Muscle of leg (tissue), 11 donors: Measurements from ENCODE around the gene MYOD1. TPM values are rescaled to one million over a fixed set of nuclear protein-coding genes. Genes with fewer than 3 reads are reported as not detected.

Experiments
- DNase-seq: peaks from one replicate; pipeline ENCODE4 v3.0.0; 2013
- H3K27ac ChIP-seq: one replicate; pipeline ENCODE4 v1.5.1; 2013; ENCODE audit warnings: mild to moderate bottlenecking, low read length, control low read depth
- H3K27me3 ChIP-seq: one replicate; pipeline ENCODE4 v1.6.1; 2013; ENCODE audit warnings: low read length; ENCODE audit not compliant: control insufficient read depth, insufficient read depth
- H3K36me3 ChIP-seq: one replicate; pipeline ENCODE4 v1.6.1; 2013; ENCODE audit warnings: low read length; ENCODE audit not compliant: control insufficient read depth, insufficient read depth
- H3K4me1 ChIP-seq: one replicate; pipeline ENCODE4 v1.6.1; 2013; ENCODE audit warnings: low read length; ENCODE audit not compliant: control insufficient read depth, insufficient read depth
- H3K4me3 ChIP-seq: one replicate; pipeline ENCODE4 v1.5.1; 2013; ENCODE audit warnings: low read length, control low read depth
- H3K9me3 ChIP-seq: replicated peaks from 2 replicates; pipeline ENCODE4 v1.6.1; 2013; ENCODE audit warnings: low read depth, low read length; ENCODE audit not compliant: control insufficient read depth
- WGBS: methylation state at CpG from one replicate; pipeline ENCODE4 v1.1.5; 2013; ENCODE audit warnings: missing lambda C conversion rate; ENCODE audit not compliant: insufficient coverage; 5-methylcytosine and 5-hydroxymethylcytosine counted together
- polyA plus RNA-seq, 8 donors: library from polyadenylated mRNA; unstranded; fragments of 120-200 nt; gene quantifications; one replicate each; pipeline versions ENCODE4 v1.2.1 to v1.2.3, GENCODE V29; 2013; ENCODE audit warnings: inconsistent platforms in 1 of 8, low replicate concordance in 1 of 8; ENCODE audit not compliant: insufficient read length in 8 of 8, insufficient read depth in 1 of 8
- total RNA-seq: library from RNA; stranded (reverse); fragments of 120-200 nt; gene quantifications from one replicate; pipeline ENCODE4 v1.2.4, GENCODE V29; 2013

MYOD1 gene
- total and polyA plus RNA-seq, 9 donors = 47.3 to 93.1 (median 64.5) TPM

DNA sequence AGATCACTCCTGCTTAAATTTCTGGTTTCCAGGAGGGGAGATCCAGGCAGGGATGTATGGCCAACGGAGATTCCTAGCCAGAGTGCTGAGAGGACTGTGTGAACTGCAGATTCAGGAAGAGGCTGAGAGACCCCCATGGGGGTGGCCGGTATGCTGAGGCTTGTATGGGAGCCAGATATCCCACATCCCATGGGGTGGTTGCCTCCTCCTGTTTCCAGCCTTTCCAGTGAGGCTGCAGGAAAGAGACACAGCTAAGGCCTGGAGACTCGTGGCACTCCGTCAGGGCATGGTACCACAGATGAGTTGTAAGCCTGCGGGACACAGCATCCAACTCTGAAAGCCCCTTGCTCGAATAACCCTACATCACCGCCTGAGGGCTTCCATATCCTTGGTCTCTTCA lies 1.4 kb upstream of the MYOD1 start:
- Histone ChIP-seq H3K9me3 (no peaks in the 10 kb centered on the region), H3K4me3 (no peak overlapping the region), H3K27ac (no peak overlapping the region), H3K27me3 (peaks cover 60% of the 10 kb centered on the region), H3K4me1 (peaks cover 47% of the 10 kb centered on the region), H3K36me3 (peaks cover 19% of the 10 kb centered on the region)
- 52% methylated on average over 7 of the region's 7 CpGs for WGBS
- DNase-seq = no peak

DNA sequence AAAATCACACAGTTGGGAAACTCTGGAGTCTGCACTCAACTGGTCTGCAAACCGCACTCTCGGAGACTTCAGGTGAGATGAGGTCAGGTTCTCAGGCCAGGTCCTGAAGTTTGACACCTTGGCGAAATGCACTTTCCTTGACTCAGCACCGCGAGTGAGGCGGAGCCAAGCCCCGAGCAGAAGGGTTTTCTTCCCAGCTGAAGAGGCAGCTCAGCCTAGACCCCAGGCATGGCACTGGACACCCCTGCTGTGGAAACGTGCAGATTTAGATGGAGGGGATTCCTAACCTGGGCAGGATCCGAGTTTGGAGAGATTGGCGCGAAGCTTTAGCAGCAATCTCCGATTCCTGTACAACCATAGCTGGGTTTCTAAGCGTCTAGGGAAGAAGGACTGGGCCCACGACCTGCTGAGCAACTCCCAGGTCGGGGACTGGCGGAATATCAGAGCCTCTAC lies 835 bp upstream of the MYOD1 start:
- Histone ChIP-seq H3K9me3 (no peaks in the 10 kb centered on the region), H3K27ac (peak overlapping the region; percentile 89), H3K36me3 (peaks cover 24% of the 10 kb centered on the region), H3K4me1 (peaks cover 48% of the 10 kb centered on the region), H3K4me3 (peak overlapping the region; percentile 26), H3K27me3 (peaks cover 62% of the 10 kb centered on the region)
- no peak for DNase-seq
- WGBS = 11% methylated on average over 16 of the region's 16 CpGs

DNA sequence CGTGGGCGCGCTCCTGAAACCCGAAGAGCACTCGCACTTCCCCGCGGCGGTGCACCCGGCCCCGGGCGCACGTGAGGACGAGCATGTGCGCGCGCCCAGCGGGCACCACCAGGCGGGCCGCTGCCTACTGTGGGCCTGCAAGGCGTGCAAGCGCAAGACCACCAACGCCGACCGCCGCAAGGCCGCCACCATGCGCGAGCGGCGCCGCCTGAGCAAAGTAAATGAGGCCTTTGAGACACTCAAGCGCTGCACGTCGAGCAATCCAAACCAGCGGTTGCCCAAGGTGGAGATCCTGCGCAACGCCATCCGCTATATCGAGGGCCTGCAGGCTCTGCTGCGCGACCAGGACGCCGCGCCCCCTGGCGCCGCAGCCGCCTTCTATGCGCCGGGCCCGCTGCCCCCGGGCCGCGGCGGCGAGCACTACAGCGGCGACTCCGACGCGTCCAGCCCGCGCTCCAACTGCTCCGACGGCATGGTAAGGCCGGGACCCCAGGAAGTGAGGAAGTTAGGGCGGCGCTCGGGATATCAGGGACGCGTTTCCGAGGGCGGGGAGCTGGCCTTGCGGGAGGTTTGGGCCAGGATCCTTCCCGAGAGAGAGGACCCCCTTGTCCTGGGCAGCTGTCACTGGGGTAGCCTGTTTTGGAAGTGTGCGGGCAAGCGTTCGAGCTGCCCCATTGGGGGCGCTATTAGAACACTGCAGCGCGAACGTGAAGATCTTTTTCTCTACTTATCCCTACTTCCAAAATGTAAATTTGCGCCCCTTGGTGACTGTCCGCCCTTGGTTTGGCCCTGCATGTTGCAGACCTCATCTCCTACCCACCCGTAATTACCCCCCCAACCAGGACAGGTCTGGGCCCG lies 796 bp downstream of the MYOD1 start:
- no peak for DNase-seq
- H3K4me3 ChIP-seq = peak overlapping the region; percentile 73
- H3K4me1 ChIP-seq = peaks cover 33% of the 10 kb centered on the region
- peak overlapping the region; percentile 83 for H3K27ac ChIP-seq
- no peaks in the 10 kb centered on the region for H3K9me3 ChIP-seq
- under 1% methylated on average over 81 of the region's 85 CpGs for WGBS
- peaks cover 31% of the 10 kb centered on the region for H3K36me3 ChIP-seq
- H3K27me3 ChIP-seq = peaks cover 57% of the 10 kb centered on the region

DNA sequence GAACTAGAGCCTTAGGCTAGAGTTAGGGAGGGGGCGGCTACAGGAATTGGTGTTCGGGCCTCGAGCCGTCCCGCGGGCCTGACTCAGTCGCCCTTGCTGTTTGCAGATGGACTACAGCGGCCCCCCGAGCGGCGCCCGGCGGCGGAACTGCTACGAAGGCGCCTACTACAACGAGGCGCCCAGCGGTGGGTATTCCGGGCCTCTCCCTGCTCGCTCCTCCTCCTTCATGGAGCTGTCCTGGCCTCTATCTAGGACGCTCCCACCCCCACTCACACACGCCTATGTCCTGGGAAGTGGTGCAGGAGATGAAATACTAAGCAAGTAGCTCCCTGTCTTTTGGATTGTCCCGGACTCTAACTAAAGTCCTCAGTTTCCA lies 1.4 kb downstream of the MYOD1 start:
- peak overlapping the region; percentile 73 for H3K4me3 ChIP-seq
- DNase-seq = no peak
- H3K27me3 ChIP-seq = peaks cover 59% of the 10 kb centered on the region
- H3K4me1 ChIP-seq = peaks cover 33% of the 10 kb centered on the region
- 1% methylated on average over 15 of the region's 24 CpGs for WGBS
- peaks cover 31% of the 10 kb centered on the region for H3K36me3 ChIP-seq
- H3K9me3 ChIP-seq = no peaks in the 10 kb centered on the region
- peak overlapping the region; percentile 83 for H3K27ac ChIP-seq

DNA sequence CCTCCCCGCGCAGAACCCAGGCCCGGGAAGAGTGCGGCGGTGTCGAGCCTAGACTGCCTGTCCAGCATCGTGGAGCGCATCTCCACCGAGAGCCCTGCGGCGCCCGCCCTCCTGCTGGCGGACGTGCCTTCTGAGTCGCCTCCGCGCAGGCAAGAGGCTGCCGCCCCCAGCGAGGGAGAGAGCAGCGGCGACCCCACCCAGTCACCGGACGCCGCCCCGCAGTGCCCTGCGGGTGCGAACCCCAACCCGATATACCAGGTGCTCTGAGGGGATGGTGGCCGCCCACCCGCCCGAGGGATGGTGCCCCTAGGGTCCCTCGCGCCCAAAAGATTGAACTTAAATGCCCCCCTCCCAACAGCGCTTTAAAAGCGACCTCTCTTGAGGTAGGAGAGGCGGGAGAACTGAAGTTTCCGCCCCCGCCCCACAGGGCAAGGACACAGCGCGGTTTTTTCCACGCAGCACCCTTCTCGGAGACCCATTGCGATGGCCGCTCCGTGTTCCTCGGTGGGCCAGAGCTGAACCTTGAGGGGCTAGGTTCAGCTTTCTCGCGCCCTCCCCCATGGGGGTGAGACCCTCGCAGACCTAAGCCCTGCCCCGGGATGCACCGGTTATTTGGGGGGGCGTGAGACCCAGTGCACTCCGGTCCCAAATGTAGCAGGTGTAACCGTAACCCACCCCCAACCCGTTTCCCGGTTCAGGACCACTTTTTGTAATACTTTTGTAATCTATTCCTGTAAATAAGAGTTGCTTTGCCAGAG lies 2.0 kb downstream of the MYOD1 start:
- 6% methylated on average over 38 of the region's 56 CpGs for WGBS
- peak overlapping the region; percentile 73 for H3K4me3 ChIP-seq

DNA sequence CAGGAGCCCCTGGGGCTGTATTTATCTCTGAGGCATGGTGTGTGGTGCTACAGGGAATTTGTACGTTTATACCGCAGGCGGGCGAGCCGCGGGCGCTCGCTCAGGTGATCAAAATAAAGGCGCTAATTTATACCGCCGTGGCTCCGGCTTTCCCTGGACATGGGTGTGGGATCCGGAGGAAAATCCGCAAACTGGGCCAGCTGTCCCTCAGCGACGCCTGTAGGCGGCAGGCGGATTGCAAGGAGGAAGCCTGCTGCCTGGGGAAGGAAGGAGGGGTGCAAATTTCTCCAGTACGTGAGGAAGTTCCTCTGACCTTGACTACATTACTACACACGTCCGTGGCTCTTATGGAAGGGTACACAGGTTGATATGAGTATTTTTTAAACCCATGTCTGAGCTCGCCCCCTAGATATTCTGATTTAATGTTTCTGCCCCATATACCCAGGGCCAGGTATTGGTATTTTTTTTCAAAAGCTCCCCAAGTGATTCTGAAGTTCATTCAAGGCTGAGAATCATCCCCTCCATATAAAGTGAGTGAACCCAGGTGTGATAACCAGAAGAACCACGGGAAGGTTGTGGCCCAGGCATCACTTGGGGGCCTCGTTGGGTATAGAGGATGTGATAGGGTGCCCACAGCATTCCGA lies 2.8 kb downstream of the MYOD1 start:
- peaks cover 33% of the 10 kb centered on the region for H3K4me1 ChIP-seq
- H3K36me3 ChIP-seq = peaks cover 31% of the 10 kb centered on the region
- H3K4me3 ChIP-seq = peak overlapping the region; percentile 73
- peak; percentile 57 for DNase-seq
- H3K27me3 ChIP-seq = peaks cover 59% of the 10 kb centered on the region
- WGBS = 0% methylated on average over 13 of the region's 25 CpGs
- peak overlapping the region; percentile 45 for H3K27ac ChIP-seq
- H3K9me3 ChIP-seq = no peaks in the 10 kb centered on the region

More for the DNA sequence above, 2.0 kb downstream of the MYOD1 start:
- Histone ChIP-seq H3K36me3 (peaks cover 31% of the 10 kb centered on the region), H3K27ac (peak overlapping the region; percentile 83), H3K4me1 (peaks cover 33% of the 10 kb centered on the region), H3K9me3 (no peaks in the 10 kb centered on the region), H3K27me3 (peaks cover 59% of the 10 kb centered on the region)
- no peak for DNase-seq

DNA sequence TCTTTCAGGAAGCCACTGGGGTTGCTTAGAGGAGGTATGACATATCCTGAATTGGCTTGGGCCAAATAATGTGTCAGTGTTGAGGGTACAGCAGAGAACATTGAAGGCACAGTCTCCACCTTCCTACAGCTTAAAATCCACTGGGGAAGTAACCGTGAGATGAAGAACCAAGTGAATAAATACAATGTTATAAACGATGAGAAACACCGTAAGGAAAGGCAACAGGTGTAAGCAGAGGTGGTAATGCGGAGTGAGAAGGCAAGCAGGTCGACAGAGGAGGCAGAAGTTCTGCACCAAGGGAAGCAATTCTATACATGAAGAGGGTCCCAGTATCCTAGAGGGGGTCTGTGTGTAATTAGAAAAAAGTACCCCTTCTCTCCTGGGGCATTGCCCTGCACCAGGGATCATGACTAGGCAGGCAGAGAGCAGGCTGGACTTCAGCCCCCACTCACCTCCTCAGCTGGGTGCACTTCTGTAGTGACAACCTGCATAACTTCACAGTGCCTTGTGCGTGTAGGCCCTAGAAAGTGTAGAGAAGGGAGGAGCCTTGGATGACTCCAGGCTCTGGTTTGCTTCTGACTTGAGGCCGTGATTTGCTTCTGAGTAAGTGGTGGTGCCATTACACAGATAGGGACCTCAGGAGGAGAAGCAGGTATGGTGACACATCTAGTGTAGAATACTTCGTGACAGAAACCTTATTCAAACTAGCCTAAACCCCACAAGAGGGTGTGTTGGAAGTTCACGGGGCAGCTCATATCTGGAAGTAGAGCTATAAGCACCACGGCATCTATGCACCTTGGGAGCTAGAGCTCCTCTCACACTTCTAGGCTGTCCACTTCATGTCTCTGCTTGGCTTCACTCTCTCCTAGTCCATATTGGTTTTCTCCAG lies 4.9 kb downstream of the MYOD1 start:
- Histone ChIP-seq H3K27ac (no peak overlapping the region), H3K4me3 (no peak overlapping the region), H3K9me3 (no peaks in the 10 kb centered on the region), H3K4me1 (peaks cover 19% of the 10 kb centered on the region), H3K36me3 (peaks cover 34% of the 10 kb centered on the region), H3K27me3 (peaks cover 45% of the 10 kb centered on the region)
- no peak for DNase-seq
- WGBS = 80% methylated on average over 7 of the region's 10 CpGs

DNA sequence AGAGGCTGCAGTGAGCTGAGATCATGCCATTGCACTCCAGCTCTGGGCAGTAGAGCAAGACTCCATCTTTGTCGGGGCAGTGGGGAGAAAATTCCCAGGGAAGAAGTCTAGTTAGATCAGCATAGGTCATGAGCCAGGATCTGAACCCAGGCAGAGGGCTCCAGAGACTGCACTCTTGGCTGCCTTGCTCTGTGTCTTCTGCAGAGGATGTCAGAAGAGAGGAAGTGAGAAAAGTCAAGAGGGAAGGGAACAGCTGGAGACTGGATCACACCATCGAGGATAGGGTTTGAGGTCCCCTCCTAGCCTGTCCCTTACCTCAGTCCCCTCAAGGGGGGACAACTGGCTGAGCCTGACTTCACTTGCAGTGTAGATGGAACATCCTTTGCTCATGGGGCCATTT lies 5.8 kb downstream of the MYOD1 start:
- Histone ChIP-seq H3K36me3 (peaks cover 37% of the 10 kb centered on the region), H3K27me3 (peaks cover 38% of the 10 kb centered on the region), H3K27ac (no peak overlapping the region), H3K4me3 (no peak overlapping the region), H3K4me1 (peaks cover 19% of the 10 kb centered on the region), H3K9me3 (no peaks in the 10 kb centered on the region)
- DNase-seq = no peak
- WGBS = 67% methylated on average over 1 of the region's 2 CpGs

DNA sequence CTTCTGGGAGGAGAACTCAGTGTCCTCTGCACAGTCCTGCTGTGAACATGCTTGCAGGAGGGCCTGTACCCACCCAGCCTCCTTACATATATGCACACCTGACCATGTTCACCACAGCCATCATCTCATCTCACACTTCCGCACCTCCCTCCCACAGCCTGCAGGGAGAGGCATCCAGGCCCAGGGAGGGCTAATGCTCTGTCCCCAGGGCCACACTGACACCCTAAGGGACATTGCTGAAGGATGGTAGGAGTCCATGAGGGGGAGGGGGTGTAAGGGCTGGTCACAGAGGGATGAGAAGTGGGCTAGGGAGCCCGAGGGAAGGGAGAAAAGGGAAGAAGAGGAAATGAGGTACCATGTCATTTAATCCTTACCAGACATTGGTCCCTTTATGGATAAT lies 10.8 kb downstream of the MYOD1 start:
- no peaks in the 10 kb centered on the region for H3K9me3 ChIP-seq
- DNase-seq = no peak
- H3K4me3 ChIP-seq = no peak overlapping the region
- H3K4me1 ChIP-seq = peaks cover 13% of the 10 kb centered on the region
- H3K27me3 ChIP-seq = peaks cover 19% of the 10 kb centered on the region
- H3K27ac ChIP-seq = no peak overlapping the region
- peaks cover 6% of the 10 kb centered on the region for H3K36me3 ChIP-seq
- WGBS = 40% methylated on average over 1 of the region's 2 CpGs
